ENCODE measurements around the gene SAMD3.
"Not testable (repeated sequence)": the region's sequence is repeated elsewhere in the genome, so short reads cannot be mapped to it uniquely, and the experiment has no call there.

Gene SAMD3

GRCh38 chr6:130129762-130130246, 92.9 kb downstream of the SAMD3 start:
- peak; percentile 28 for DNase-seq (ENCODE audit: low read depth)

GRCh38 chr6:130128326-130128725, 94.4 kb downstream of the SAMD3 start:
- no peak for DNase-seq (ENCODE audit: low read depth)

GRCh38 chr6:130127195-130127594, 95.6 kb downstream of the SAMD3 start:
- no peak for DNase-seq (ENCODE audit: low read depth)

GRCh38 chr6:130122243-130122642, 100.5 kb downstream of the SAMD3 start:
- DNase-seq (ENCODE audit: low read depth) = no peak

GRCh38 chr6:130120731-130121130, 102.0 kb downstream of the SAMD3 start:
- DNase-seq (ENCODE audit: low read depth) = no peak

GRCh38 chr6:130119211-130119610, 103.5 kb downstream of the SAMD3 start:
- no peak for DNase-seq (ENCODE audit: low read depth)

GRCh38 chr6:130118236-130118635, 104.5 kb downstream of the SAMD3 start:
- no peak for DNase-seq (ENCODE audit: low read depth)

- DNase-seq (ENCODE audit: low read depth) = not testable (repeated sequence)
Measured at GRCh38 chr6:130117187-130117701, 105.5 kb downstream of the SAMD3 start.

- no peak for DNase-seq (ENCODE audit: low read depth)
Measured at GRCh38 chr6:130116273-130116672, 106.5 kb downstream of the SAMD3 start.

GRCh38 chr6:130115036-130115435, 107.7 kb downstream of the SAMD3 start:
- DNase-seq (ENCODE audit: low read depth) = no peak

GRCh38 chr6:130113201-130113710, 109.5 kb downstream of the SAMD3 start:
- DNase-seq (ENCODE audit: low read depth) = no peak

- DNase-seq (ENCODE audit: low read depth) = peak; percentile 4
Measured at GRCh38 chr6:130111031-130111430, 111.7 kb downstream of the SAMD3 start.

- no peak for DNase-seq (ENCODE audit: low read depth)
Measured at GRCh38 chr6:130107710-130108109, 115.0 kb downstream of the SAMD3 start.

GRCh38 chr6:130105996-130106704, 116.6 kb downstream of the SAMD3 start:
- DNase-seq (ENCODE audit: low read depth) = no peak

GRCh38 chr6:130099119-130099518, 123.6 kb downstream of the SAMD3 start:
- no peak for DNase-seq (ENCODE audit: low read depth)

- no peak for DNase-seq (ENCODE audit: low read depth)
Measured at GRCh38 chr6:130098317-130098716, 124.4 kb downstream of the SAMD3 start.

Measured in EH (cell line).